ENCODE results near the gene BBC3. TPM values are rescaled to one million over a fixed set of nuclear protein-coding genes. Genes with fewer than 3 reads are reported as not detected.
A peak's percentile ranks its signal among the peaks of the same experiment; 100 is the strongest.

Gene BBC3
- total RNA-seq, 1 donor from 2014 or later, result 18.3 TPM

- Mint-ChIP-seq H3K36me3 (ENCODE audit: insufficient read depth) (peaks cover 11% of the 10 kb centered on the region), H3K27ac (peak overlapping the region; percentile 49)
Measured at GRCh38 chr19:47187335-47187655, 43.7 kb downstream of the BBC3 start.

GRCh38 chr19:47186446-47187334 is 44.3 kb downstream of the BBC3 start:
- Mint-ChIP-seq H3K27ac (peak overlapping the region; percentile 76), H3K27me3 (no peaks in the 10 kb centered on the region), H3K4me3 (ENCODE audit: low read depth) (no peak overlapping the region), H3K9me3 (ENCODE audit: low read depth) (no peaks in the 10 kb centered on the region), H3K4me1 (ENCODE audit: low read depth) (peaks cover 36% of the 10 kb centered on the region), H3K36me3 (ENCODE audit: insufficient read depth) (peaks cover 12% of the 10 kb centered on the region)
- DNase-seq (ENCODE audit: low spot score, unreplicated experiment), result no peak
- no peak for TF ChIP-seq CTCF (IDR thresholded peaks at IDR 0.05; ENCODE audit: unreplicated experiment)

More at GRCh38 chr19:47187335-47187655, 43.7 kb downstream of the BBC3 start:
- Mint-ChIP-seq H3K9me3 (ENCODE audit: low read depth) (no peaks in the 10 kb centered on the region), H3K27me3 (no peaks in the 10 kb centered on the region), H3K4me1 (ENCODE audit: low read depth) (peaks cover 36% of the 10 kb centered on the region), H3K4me3 (ENCODE audit: low read depth) (no peak overlapping the region)
- DNase-seq (ENCODE audit: low spot score, unreplicated experiment), result no peak
- no peak for TF ChIP-seq CTCF (IDR thresholded peaks at IDR 0.05; ENCODE audit: unreplicated experiment)

GRCh38 chr19:47183601-47184000 is 47.4 kb downstream of the BBC3 start:
- peaks cover 14% of the 10 kb centered on the region for H3K4me1 Mint-ChIP-seq (ENCODE audit: low read depth)
- no peak for TF ChIP-seq CTCF (IDR thresholded peaks at IDR 0.05; ENCODE audit: unreplicated experiment)
- H3K4me3 Mint-ChIP-seq (ENCODE audit: low read depth), result no peak overlapping the region
- H3K36me3 Mint-ChIP-seq (ENCODE audit: insufficient read depth), result peaks cover 15% of the 10 kb centered on the region
- H3K9me3 Mint-ChIP-seq (ENCODE audit: low read depth), result no peaks in the 10 kb centered on the region
- H3K27me3 Mint-ChIP-seq, result no peaks in the 10 kb centered on the region
- DNase-seq (ENCODE audit: low spot score, unreplicated experiment), result no peak
- H3K27ac Mint-ChIP-seq, result no peak overlapping the region

GRCh38 chr19:47179653-47180310 is 51.2 kb downstream of the BBC3 start:
- no peak overlapping the region for H3K4me3 Mint-ChIP-seq (ENCODE audit: low read depth)
- H3K36me3 Mint-ChIP-seq (ENCODE audit: insufficient read depth), result peaks cover 22% of the 10 kb centered on the region
- TF ChIP-seq CTCF (IDR thresholded peaks at IDR 0.05; ENCODE audit: unreplicated experiment), result no peak
- H3K9me3 Mint-ChIP-seq (ENCODE audit: low read depth), result no peaks in the 10 kb centered on the region
- H3K27me3 Mint-ChIP-seq, result no peaks in the 10 kb centered on the region
- peaks cover 4% of the 10 kb centered on the region for H3K4me1 Mint-ChIP-seq (ENCODE audit: low read depth)
- H3K27ac Mint-ChIP-seq, result peak overlapping the region; percentile 36
- no peak for DNase-seq (ENCODE audit: low spot score, unreplicated experiment)

GRCh38 chr19:47176627-47177090 is 54.3 kb downstream of the BBC3 start:
- Mint-ChIP-seq H3K27ac (peak overlapping the region; percentile 78), H3K27me3 (no peaks in the 10 kb centered on the region), H3K9me3 (ENCODE audit: low read depth) (no peaks in the 10 kb centered on the region), H3K4me1 (ENCODE audit: low read depth) (peaks cover 4% of the 10 kb centered on the region), H3K36me3 (ENCODE audit: insufficient read depth) (peaks cover 33% of the 10 kb centered on the region), H3K4me3 (ENCODE audit: low read depth) (no peak overlapping the region)
- no peak for TF ChIP-seq CTCF (IDR thresholded peaks at IDR 0.05; ENCODE audit: unreplicated experiment)
- no peak for DNase-seq (ENCODE audit: low spot score, unreplicated experiment)

Data from progenitor cell of endocrine pancreas (in vitro differentiated cells).